Muscle layer of colon (tissue), 2 donors: ENCODE results near the gene NTRK3.

Experiments used
- H3K27ac ChIP-seq: one replicate; pipeline ENCODE4 v1.7.0; 2013; ENCODE audit warnings: low read depth, mild to moderate bottlenecking, low read length, moderate library complexity
- H3K27me3 ChIP-seq, 2 donors: one replicate each; pipeline ENCODE4 v1.7.0; 2013; ENCODE audit warnings: low read length in 2 of 2, mild to moderate bottlenecking in 2 of 2; ENCODE audit not compliant: insufficient read depth in 2 of 2, control insufficient read depth in 1 of 2
- H3K36me3 ChIP-seq: one replicate; pipeline ENCODE4 v1.7.0; 2013; ENCODE audit warnings: mild to moderate bottlenecking, low read length; ENCODE audit not compliant: insufficient read depth
- H3K4me1 ChIP-seq: one replicate; pipeline ENCODE4 v1.7.0; 2013; ENCODE audit warnings: mild to moderate bottlenecking, low read length; ENCODE audit not compliant: insufficient read depth
- H3K4me3 ChIP-seq, 2 donors: one replicate each; pipeline ENCODE4 v1.7.0; 2013; ENCODE audit warnings: low read length in 2 of 2, low read depth in 1 of 2, mild to moderate bottlenecking in 1 of 2, moderate library complexity in 1 of 2
- H3K9ac ChIP-seq: one replicate; pipeline ENCODE4 v1.7.0; 2013; ENCODE audit warnings: low read length
- H3K9me3 ChIP-seq: one replicate; pipeline ENCODE4 v1.7.0; 2013; ENCODE audit warnings: mild to moderate bottlenecking, low read length
- donor health status: abdominal sarcoma.
- donor health status: Adenocarcinoma of cecum.

The NTRK3 gene

GRCh38 chr15:87901008-87901407 is 355.5 kb downstream of the NTRK3 start:
- Histone ChIP-seq H3K36me3 (no peaks in the 10 kb centered on the region), H3K27ac (no peak overlapping the region), H3K9me3 (no peaks in the 10 kb centered on the region), H3K4me1 (no peaks in the 10 kb centered on the region), H3K9ac (no peak overlapping the region), H3K27me3 (no peaks in the 10 kb centered on the region), H3K4me3 (no peak overlapping the region)

GRCh38 chr15:87896936-87897335 is 359.6 kb downstream of the NTRK3 start:
- H3K4me1 ChIP-seq = no peaks in the 10 kb centered on the region
- H3K4me3 ChIP-seq = no peak overlapping the region
- H3K9me3 ChIP-seq = no peaks in the 10 kb centered on the region
- H3K9ac ChIP-seq = no peak overlapping the region
- no peak overlapping the region for H3K27ac ChIP-seq
- H3K36me3 ChIP-seq = no peaks in the 10 kb centered on the region
- H3K27me3 ChIP-seq = no peaks in the 10 kb centered on the region

DNA sequence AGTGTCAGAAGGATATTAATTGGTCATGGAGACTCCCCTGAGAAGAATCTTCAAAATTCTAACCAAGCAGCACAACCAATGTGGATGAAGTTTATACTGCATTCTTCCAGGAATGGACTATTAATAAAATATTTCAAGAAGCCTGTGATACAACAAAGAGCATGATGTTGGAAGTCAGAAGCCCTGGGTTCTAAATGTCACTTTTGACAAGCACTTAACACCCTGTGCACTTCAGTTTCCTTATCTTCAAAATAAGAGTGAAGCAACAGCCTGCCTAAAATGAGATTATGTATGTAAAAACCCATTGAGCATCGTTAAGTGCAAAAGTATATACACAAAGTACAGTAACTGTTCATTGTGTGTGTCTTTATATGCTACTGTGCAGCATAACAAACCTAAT is 369.4 kb downstream of the NTRK3 start:
- Histone ChIP-seq H3K9ac (no peak overlapping the region), H3K4me1 (no peaks in the 10 kb centered on the region), H3K9me3 (no peaks in the 10 kb centered on the region), H3K4me3 (no peak overlapping the region), H3K36me3 (no peaks in the 10 kb centered on the region), H3K27me3 (no peaks in the 10 kb centered on the region), H3K27ac (no peak overlapping the region)

DNA sequence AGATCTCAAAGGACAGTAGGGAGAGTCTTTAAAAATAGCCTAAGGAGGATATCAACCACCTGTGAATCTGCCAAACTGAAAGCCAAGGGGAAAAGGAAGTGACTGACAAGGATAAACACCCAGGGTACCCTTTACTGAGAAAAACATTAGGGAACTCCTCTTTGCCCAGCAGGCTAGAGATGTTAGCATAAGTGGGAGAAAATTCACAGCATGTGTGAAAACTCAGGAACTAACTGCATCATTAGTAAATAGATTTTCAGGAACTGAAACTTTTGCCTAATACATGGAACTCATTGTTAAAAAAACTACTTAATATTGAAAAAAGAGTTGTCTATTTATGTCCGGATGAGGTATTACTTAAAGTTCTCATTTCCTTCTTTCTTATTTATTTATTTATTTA is 375.5 kb downstream of the NTRK3 start:
- no peak overlapping the region for H3K27ac ChIP-seq

GRCh38 chr15:87877822-87878542 is 378.6 kb downstream of the NTRK3 start:
- Histone ChIP-seq H3K27ac (no peak overlapping the region), H3K9me3 (no peaks in the 10 kb centered on the region), H3K27me3 (no peaks in the 10 kb centered on the region), H3K9ac (no peak overlapping the region), H3K4me1 (no peaks in the 10 kb centered on the region), H3K36me3 (no peaks in the 10 kb centered on the region), H3K4me3 (no peak overlapping the region)

More for the DNA sequence above, 375.5 kb downstream of the NTRK3 start:
- Histone ChIP-seq H3K9me3 (no peaks in the 10 kb centered on the region), H3K4me3 (no peak overlapping the region), H3K27me3 (no peaks in the 10 kb centered on the region), H3K36me3 (no peaks in the 10 kb centered on the region), H3K9ac (no peak overlapping the region), H3K4me1 (no peaks in the 10 kb centered on the region)

DNA sequence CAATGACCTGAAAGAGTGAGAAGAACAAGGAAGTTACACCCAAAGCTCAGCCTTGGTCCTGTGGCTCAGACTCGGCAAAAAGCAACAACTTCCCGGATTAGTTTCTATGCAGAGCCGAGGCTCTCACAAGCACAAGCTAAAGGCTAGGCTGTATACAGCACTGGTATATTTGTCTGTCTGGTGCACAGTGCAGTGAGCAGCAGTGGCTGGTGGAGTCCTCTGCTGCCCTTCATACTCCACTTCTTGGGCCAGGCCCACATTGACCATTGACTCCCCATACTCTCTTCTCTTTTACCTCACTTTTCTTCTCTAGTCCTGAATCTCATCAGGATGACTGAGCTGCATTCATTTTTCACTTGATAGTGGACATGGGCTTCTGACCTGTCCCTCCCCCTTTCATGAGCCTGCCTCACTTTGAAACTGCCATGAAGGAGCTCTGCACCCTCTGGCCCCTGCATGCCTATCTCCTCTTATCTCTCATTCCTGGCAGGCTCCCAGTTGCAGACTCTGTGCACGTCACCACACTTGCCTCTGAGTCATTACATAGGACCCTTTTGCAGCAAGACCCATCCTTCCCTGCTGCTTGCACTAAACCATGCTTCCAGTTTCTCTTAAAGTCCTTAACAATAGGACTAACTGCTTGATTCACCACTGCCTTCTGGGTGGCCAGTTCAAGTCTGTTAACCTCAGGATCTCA is 379.3 kb downstream of the NTRK3 start:
- Histone ChIP-seq H3K4me1 (no peaks in the 10 kb centered on the region), H3K27ac (no peak overlapping the region), H3K36me3 (no peaks in the 10 kb centered on the region), H3K27me3 (no peaks in the 10 kb centered on the region), H3K9ac (no peak overlapping the region), H3K9me3 (no peaks in the 10 kb centered on the region), H3K4me3 (no peak overlapping the region)

GRCh38 chr15:87874896-87875711 is 381.4 kb downstream of the NTRK3 start:
- H3K4me1 ChIP-seq = no peaks in the 10 kb centered on the region
- no peaks in the 10 kb centered on the region for H3K27me3 ChIP-seq
- H3K9ac ChIP-seq = no peak overlapping the region
- no peak overlapping the region for H3K4me3 ChIP-seq
- H3K27ac ChIP-seq = no peak overlapping the region
- no peaks in the 10 kb centered on the region for H3K36me3 ChIP-seq
- no peaks in the 10 kb centered on the region for H3K9me3 ChIP-seq

DNA sequence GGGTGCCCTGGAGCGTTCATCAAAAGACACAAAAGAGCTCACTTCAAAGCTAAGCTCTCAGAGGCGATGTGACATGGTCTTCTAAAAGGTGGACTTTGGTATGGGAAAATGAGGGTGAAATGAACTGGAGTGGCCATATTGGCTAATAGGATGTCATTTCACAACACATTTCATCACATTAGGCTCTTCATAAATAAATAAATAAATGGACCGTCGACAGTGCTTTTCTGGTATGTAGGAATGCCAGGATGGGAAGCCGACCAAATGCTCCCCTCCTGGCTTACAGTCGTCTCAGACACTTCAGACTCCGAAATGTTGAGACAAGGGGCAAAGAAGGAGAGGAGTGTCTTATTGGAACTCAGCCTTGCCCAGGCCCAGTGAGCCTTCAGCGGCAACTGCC is 383.0 kb downstream of the NTRK3 start:
- Histone ChIP-seq H3K27me3 (no peaks in the 10 kb centered on the region), H3K36me3 (no peaks in the 10 kb centered on the region), H3K9me3 (no peaks in the 10 kb centered on the region), H3K4me3 (no peak overlapping the region), H3K27ac (no peak overlapping the region), H3K9ac (no peak overlapping the region), H3K4me1 (no peaks in the 10 kb centered on the region)

DNA sequence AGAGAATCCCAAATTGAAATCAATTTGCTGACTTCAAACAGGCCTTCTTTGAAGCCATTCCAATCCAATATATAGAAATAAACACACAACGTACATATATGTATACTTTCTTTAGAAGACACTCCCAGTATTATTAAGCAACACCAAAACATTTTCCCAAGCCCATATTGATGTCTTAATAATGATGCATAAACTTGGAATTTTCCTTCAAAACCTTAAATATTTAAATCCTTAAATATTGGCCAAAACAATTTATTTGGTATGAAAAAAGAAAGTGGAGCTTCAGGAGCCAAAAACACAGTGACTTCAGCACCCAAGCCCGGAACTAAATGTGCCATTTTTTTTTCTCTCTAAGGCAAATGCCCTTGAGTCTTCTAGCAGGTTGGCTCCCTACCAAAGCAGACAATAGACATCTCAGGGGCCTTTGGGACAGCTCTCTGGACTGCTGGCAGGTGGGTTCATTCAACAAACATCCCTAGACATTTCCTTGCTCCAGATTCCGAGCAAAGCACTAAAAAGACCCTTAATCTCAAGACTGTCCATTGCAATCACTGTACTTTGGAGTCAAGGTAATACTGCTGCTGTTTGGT is 384.7 kb downstream of the NTRK3 start:
- H3K9me3 ChIP-seq = no peaks in the 10 kb centered on the region
- H3K36me3 ChIP-seq = no peaks in the 10 kb centered on the region
- no peaks in the 10 kb centered on the region for H3K27me3 ChIP-seq
- H3K4me3 ChIP-seq = no peak overlapping the region
- H3K4me1 ChIP-seq = no peaks in the 10 kb centered on the region
- no peak overlapping the region for H3K27ac ChIP-seq
- H3K9ac ChIP-seq = no peak overlapping the region

- Histone ChIP-seq H3K4me3 (no peak overlapping the region), H3K36me3 (no peaks in the 10 kb centered on the region), H3K9ac (no peak overlapping the region), H3K9me3 (no peaks in the 10 kb centered on the region), H3K4me1 (no peaks in the 10 kb centered on the region), H3K27me3 (no peaks in the 10 kb centered on the region), H3K27ac (no peak overlapping the region)
These were observed 385.3 kb downstream of the NTRK3 start for GRCh38 chr15:87871258-87871681.

DNA sequence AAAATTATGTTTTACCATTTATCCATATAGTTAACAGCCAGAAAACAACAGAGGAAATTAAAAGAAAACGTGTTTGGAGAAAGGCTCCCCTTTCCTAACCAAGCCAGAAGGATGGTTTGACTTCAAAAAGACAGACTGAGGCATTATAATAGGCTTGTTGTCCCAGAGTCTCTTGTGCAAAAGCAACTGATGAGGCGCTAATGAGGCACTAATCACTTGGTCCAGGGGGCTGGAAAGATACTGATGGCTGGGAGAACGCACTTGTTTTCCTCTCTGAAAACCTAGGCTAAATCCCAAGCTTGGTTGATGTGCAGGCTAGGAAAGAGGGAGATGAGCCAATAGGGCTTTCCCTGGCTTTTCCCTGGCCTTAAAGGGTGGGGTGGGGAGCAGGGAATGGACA is 389.6 kb downstream of the NTRK3 start:
- Histone ChIP-seq H3K27me3 (no peaks in the 10 kb centered on the region), H3K9me3 (no peaks in the 10 kb centered on the region), H3K27ac (no peak overlapping the region), H3K4me1 (no peaks in the 10 kb centered on the region), H3K36me3 (no peaks in the 10 kb centered on the region), H3K9ac (no peak overlapping the region), H3K4me3 (no peak overlapping the region)
